Ishikawa (cell line): Measurements from ENCODE around the gene NCAPG.
A peak's percentile ranks its signal among the peaks of the same experiment; 100 is the strongest.

Experiments used
- CEBPB ChIP-seq: IDR thresholded peaks from 2 replicates; pipeline ENCODE4 v1.6.1; 2012
- CREB1 ChIP-seq: IDR thresholded peaks from 2 replicates; pipeline ENCODE4 v1.6.1; 2012; ENCODE audit warnings: low read depth
- EGR1 ChIP-seq: IDR thresholded peaks from 2 replicates; pipeline ENCODE4 v1.6.1; 2012
- EP300 ChIP-seq: IDR thresholded peaks from 2 replicates; pipeline ENCODE4 v1.6.1; 2012; ENCODE audit warnings: borderline replicate concordance
- FOXM1 ChIP-seq: IDR thresholded peaks from 2 replicates; pipeline ENCODE4 v1.6.1; 2012; ENCODE audit warnings: low read depth, borderline replicate concordance
- NFIC ChIP-seq: IDR thresholded peaks from 2 replicates; pipeline ENCODE4 v1.6.1; 2012
- RAD21 ChIP-seq: IDR thresholded peaks from 2 replicates; pipeline ENCODE4 v1.6.1; 2012; ENCODE audit warnings: low read depth
- TAF1 ChIP-seq: IDR thresholded peaks from 2 replicates; pipeline ENCODE4 v1.6.1; 2012; ENCODE audit warnings: low read depth, mild to moderate bottlenecking
- TCF12 ChIP-seq: IDR thresholded peaks from 2 replicates; pipeline ENCODE4 v1.6.1; 2012; ENCODE audit warnings: low read depth
- TEAD4 ChIP-seq: IDR thresholded peaks from 2 replicates; pipeline ENCODE4 v1.6.1; 2012
- YY1 ChIP-seq: IDR thresholded peaks from 2 replicates; pipeline ENCODE4 v1.6.1; 2012; ENCODE audit warnings: low read depth
- ZBTB7A ChIP-seq: IDR thresholded peaks from 2 replicates; pipeline ENCODE4 v1.6.1; 2012; ENCODE audit warnings: low read depth
- TF ChIP-seq, protein P1 (sequence below): IDR thresholded peaks from 2 replicates; pipeline ENCODE4 v1.6.1; 2012; ENCODE audit warnings: low read depth, mild to moderate bottlenecking
- TF ChIP-seq, protein P2 (sequence below): IDR thresholded peaks from 2 replicates; pipeline ENCODE4 v1.6.1; 2012
- TF ChIP-seq, protein P3 (sequence below): IDR thresholded peaks from 2 replicates; pipeline ENCODE4 v1.6.1; 2012

NCAPG gene

DNA sequence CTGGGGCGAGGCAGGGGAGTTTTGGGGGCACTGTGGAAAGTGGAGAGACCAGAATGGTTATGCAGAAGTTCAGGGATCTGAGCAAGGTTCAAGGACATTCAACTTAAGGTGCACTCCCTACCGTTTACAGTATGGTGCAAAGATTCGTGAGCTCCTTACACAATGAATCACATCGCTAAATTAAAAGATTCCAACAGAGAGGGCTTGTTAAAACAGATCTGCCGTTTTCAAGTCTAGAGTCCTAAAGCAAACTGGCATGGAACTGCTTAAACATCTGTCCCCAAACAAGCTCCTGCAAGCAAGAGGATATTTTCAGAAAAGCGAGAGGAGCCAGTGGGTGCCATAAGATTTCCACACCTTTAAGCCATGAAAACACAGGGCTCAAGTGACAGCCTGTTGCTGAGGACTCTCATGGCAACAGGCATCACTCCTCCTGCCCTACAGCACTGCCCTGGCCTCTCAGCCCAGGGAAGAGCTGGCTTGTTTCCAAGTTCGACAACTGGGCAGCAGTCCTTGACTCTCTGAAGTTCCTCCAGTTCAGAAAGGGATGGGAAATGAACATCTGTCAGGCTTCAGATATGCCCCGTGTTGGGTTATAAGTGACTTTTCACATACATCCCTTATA is 39.4 kb upstream of the NCAPG start:
- no peak for TF ChIP-seq EGR1
- TF ChIP-seq NFIC = 0 out of 2 replicates have a peak, but pooled peaks have one; percentile 15

DNA sequence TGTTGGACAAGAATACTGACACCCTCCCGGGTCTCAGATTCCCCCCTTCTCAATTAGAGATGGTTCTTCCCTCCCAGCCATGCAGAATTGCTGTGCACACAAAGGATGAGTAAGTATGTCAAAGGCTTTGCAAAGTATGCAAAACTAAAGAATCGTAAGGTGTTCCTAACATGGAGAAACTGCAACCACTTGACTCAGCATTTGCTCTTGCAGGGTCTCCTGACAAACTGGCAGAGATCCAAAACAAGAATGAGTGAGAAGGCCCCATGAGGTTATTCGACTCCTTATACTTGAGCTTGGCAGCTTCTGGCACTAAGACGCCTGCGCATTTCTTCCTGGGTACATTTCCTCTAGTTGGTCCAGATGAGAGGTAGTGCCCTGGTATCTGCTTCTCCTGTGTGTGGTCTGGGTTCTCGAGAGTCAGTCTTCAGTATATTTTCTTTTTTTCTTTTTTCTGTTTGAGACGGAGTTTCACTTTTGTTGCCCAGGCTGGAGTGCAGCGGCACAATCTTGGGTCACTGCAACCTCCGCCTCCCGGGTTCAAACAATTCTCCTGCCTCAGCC is 37.6 kb upstream of the NCAPG start:
- TF ChIP-seq EGR1 (no peak), TCF12 (no peak)
- TF ChIP-seq, protein P1, sequence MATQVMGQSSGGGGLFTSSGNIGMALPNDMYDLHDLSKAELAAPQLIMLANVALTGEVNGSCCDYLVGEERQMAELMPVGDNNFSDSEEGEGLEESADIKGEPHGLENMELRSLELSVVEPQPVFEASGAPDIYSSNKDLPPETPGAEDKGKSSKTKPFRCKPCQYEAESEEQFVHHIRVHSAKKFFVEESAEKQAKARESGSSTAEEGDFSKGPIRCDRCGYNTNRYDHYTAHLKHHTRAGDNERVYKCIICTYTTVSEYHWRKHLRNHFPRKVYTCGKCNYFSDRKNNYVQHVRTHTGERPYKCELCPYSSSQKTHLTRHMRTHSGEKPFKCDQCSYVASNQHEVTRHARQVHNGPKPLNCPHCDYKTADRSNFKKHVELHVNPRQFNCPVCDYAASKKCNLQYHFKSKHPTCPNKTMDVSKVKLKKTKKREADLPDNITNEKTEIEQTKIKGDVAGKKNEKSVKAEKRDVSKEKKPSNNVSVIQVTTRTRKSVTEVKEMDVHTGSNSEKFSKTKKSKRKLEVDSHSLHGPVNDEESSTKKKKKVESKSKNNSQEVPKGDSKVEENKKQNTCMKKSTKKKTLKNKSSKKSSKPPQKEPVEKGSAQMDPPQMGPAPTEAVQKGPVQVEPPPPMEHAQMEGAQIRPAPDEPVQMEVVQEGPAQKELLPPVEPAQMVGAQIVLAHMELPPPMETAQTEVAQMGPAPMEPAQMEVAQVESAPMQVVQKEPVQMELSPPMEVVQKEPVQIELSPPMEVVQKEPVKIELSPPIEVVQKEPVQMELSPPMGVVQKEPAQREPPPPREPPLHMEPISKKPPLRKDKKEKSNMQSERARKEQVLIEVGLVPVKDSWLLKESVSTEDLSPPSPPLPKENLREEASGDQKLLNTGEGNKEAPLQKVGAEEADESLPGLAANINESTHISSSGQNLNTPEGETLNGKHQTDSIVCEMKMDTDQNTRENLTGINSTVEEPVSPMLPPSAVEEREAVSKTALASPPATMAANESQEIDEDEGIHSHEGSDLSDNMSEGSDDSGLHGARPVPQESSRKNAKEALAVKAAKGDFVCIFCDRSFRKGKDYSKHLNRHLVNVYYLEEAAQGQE = no peak
- TF ChIP-seq, protein P2, sequence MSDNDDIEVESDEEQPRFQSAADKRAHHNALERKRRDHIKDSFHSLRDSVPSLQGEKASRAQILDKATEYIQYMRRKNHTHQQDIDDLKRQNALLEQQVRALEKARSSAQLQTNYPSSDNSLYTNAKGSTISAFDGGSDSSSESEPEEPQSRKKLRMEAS = no peak

DNA sequence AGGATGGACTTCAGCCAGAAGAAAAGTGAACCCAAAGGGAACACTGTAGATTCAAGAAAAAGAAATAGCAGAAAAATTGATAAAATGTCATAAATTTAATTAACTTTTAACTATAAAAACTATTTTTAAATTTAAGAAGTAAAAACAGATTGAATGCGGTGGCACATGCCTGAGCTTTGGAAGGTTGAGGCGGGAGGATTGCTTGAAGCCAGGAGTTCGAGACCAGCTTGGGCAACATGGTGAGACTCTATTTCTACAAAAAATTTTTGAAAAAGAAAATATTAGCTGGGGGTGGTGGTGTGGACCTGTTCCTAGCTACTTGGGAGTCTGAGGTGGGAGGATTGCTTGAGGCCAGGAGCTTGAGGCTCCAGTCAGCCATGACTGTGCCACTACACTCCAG is 32.3 kb upstream of the NCAPG start:
- TF ChIP-seq EGR1 = no peak
- TF ChIP-seq TAF1 = no peak
- TF ChIP-seq CEBPB = no peak
- no peak for TF ChIP-seq FOXM1
- TF ChIP-seq, protein P1 = no peak
- TF ChIP-seq YY1 = no peak
- no peak for TF ChIP-seq TEAD4
- TF ChIP-seq CREB1 = no peak
- TF ChIP-seq, protein P3, sequence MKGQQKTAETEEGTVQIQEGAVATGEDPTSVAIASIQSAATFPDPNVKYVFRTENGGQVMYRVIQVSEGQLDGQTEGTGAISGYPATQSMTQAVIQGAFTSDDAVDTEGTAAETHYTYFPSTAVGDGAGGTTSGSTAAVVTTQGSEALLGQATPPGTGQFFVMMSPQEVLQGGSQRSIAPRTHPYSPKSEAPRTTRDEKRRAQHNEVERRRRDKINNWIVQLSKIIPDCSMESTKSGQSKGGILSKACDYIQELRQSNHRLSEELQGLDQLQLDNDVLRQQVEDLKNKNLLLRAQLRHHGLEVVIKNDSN = no peak
- TF ChIP-seq EP300 = no peak
- TF ChIP-seq NFIC = no peak
- TF ChIP-seq ZBTB7A = no peak
- TF ChIP-seq RAD21 = no peak
- TF ChIP-seq, protein P2 = no peak
- TF ChIP-seq TCF12 = no peak

DNA sequence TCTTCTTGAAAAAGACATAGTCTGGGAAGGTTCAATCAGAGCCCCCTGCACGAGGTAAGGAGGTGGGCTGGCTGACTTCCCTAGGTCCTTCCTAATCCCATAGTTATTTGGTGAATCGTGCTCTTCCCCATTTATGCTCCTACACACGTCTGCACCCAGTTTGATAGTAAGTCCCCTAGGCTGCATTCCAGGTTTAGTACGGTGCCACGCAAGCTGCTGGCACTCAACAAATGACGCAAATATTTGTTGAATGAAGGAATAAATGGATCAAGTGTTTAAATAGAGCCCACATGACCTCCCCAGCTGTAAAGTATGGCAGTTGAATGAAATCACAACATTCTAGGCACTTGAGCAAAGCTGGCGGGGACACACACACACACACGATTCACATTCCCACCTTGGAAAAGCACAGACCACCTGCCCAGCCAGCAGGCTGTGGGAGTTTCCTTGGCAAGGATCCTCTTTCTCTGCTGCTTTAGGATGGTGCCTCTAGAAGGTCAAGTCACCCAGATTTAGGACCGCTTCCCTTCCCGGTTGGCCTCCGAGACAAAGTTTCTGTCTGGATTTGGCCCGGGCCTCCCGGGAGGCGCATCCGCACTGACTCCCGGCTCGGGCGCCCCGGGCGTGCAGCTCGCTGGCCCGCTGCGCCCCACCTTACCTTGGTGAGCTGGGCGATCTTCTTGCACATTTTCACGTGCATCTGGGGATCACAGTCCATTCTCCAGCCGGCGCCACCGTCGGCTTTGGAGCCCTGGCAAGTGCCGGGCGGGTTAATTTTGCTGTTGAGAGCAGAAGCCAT is 30.1 kb upstream of the NCAPG start:
- TF ChIP-seq, protein P1 = no peak
- TF ChIP-seq TEAD4 (no peak), CREB1 (no peak)
